Fibroblast of mammary gland (primary cell): ENCODE data around the gene CSPG5.

Experiments
- DNase-seq: peaks from one replicate; pipeline ENCODE4 v3.0.0-alpha.2; 2010; ENCODE audit warnings: low read depth
- H3K4me3 ChIP-seq: 2 replicates; pipeline ENCODE4 v1.5.1; 2011; ENCODE audit warnings: low read depth, mild to moderate bottlenecking, low read length, moderate library complexity; ENCODE audit not compliant: control insufficient read depth
- CTCF ChIP-seq: conservative IDR thresholded peaks from 2 replicates; pipeline ENCODE4 v1.5.1; 2011; ENCODE audit warnings: low read depth, low read length, inconsistent platforms; ENCODE audit not compliant: control insufficient read depth, insufficient read depth

The CSPG5 gene

GRCh38 chr3:47581422-47581821, 2.8 kb upstream of the CSPG5 start:
- DNase-seq = no peak
- TF ChIP-seq CTCF = no peak
- H3K4me3 ChIP-seq = no peak overlapping the region

- no peak overlapping the region for H3K4me3 ChIP-seq
- no peak for TF ChIP-seq CTCF
- no peak for DNase-seq
Measured at GRCh38 chr3:47580481-47580880, 1.8 kb upstream of the CSPG5 start.

- TF ChIP-seq CTCF = no peak
- DNase-seq = no peak
- no peak overlapping the region for H3K4me3 ChIP-seq
Measured at GRCh38 chr3:47579875-47580274, 1.2 kb upstream of the CSPG5 start.

GRCh38 chr3:47578119-47578632, 489 bp downstream of the CSPG5 start:
- no peak for TF ChIP-seq CTCF
- H3K4me3 ChIP-seq = peak overlapping the region; percentile 33
- no peak for DNase-seq

- DNase-seq = no peak
- H3K4me3 ChIP-seq = peak overlapping the region; percentile 33
- no peak for TF ChIP-seq CTCF
Measured at GRCh38 chr3:47577583-47578118, 1.0 kb downstream of the CSPG5 start.

- TF ChIP-seq CTCF = no peak
- no peak for DNase-seq
- H3K4me3 ChIP-seq = no peak overlapping the region
Measured at GRCh38 chr3:47573190-47574172, 5.2 kb downstream of the CSPG5 start.
